Inflammatory macrophage treated with lipopolysaccharide for 4 hours (primary cell): ENCODE results near the gene CCDC27.

ENCODE experiments used
- DNase-seq: peaks from one replicate; pipeline ENCODE4 v3.0.0-alpha.2; 2020

The CCDC27 gene

DNA sequence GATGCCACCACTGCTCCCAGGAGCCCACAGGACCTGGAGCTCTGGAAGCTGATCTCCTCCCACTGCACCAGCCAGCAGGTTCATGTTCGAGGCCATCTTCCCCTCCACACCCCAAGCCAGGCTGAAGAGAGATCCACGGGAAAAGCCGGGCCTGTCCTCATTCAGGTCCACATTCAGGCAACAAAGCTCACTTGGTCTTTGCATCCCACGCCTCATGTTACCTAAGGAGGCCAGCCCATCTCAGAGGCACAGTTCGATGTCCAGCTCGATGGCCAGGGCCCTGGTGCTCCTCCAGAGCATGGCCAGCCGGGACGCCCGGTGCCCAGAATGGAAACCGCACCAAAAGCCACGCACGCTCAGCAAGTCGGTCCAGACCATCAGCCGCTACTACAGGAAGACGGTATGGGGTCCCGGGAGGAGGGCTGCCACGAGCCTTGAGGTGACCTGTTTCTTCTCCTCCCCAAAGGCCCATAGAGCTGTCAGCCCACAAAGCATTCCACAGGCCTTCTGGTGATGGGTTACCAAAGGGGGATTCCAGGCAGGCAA lies at the start of gene CCDC27:
CCDC27 (plus strand) TSS at position 51 of the 546 bp plus-strand sequence; CDS start at position 83, 32 bp downstream.
- no peak for DNase-seq

DNA sequence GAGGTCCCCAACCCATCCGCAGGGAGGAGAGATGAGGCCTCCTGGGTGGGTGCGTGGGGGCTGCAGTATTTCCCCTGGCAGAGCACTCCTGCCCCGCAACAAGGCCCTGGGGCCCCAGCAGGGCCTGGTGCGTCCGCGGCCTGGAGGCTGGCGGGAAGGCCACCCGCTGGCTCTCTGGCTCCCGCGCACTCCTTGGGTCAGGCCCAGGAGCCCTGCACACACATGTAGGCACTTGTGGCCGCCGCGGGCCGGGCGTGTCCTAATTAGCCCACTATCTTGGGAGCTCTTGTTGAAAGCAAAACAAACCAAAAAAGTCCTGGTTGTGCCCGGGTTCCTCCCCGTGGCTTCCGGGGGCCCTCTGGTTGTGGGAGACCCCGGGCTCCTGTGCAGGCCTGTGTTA lies 49.7 kb upstream of the CCDC27 start:
- DNase-seq = no peak

DNA sequence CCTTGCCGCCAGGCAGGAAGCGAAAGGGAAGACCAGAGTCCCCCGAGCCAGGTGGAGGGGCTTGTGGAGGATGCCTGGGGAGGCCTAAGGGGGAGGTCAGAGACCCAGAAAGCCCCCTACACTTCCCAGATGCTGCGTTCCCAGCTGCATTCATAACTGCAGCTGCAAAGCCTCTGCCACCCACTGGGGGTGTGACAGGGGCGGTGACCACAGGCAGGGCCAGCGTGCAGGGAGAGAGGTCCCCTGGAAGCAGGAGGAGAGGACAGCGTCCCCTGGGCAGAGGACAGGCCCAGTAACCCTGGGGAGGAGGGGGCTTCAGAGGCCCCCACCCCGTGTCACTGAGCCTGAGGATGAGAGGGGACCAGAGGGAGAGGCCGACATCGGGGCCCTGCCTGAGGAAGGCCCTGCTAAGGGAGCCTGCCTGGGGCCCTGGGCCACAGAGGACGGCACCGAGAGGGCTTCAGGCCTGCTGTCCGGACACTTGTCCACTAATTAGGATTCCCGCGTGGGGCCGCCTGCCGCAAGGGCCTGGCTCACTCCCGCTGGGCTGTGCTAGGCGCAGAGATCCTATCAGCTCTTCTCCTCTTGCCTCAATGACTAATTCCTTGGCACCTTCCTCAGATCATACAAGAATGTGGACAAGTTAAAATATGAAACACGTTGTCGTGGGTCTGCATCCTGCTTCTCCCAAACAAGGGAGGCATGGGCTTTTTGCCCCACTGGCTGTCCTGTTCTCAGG lies 49.1 kb upstream of the CCDC27 start:
- DNase-seq = no peak

DNA sequence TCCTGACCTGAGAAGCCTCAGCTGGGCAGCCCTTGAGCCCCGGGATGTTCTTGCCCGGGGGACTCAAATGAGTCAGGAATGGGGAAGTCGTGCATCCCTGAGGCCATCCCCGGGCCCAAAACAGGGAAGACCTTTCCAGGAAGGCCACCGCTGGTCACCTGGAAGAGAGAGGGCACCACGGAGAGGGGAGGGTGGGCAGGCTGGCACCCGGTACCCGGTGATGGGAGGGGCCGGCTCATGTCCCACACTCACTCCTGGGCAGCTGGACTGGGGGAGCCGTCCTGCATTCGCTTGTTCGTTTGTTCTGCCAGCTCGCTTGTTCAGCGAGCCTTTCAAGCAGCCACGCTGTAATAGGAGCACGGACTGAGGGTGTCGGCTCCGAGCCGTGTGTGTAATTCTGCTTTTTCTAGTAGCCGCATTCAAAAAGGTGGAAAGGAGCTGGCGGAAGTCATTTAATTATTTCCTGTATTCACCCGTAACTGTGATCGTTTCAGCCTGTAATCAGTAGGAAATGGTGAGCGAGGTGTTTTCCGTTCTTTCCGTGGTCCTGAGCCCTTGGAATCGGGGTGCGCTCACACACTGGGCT lies 48.4 kb upstream of the CCDC27 start:
- DNase-seq = no peak

DNA sequence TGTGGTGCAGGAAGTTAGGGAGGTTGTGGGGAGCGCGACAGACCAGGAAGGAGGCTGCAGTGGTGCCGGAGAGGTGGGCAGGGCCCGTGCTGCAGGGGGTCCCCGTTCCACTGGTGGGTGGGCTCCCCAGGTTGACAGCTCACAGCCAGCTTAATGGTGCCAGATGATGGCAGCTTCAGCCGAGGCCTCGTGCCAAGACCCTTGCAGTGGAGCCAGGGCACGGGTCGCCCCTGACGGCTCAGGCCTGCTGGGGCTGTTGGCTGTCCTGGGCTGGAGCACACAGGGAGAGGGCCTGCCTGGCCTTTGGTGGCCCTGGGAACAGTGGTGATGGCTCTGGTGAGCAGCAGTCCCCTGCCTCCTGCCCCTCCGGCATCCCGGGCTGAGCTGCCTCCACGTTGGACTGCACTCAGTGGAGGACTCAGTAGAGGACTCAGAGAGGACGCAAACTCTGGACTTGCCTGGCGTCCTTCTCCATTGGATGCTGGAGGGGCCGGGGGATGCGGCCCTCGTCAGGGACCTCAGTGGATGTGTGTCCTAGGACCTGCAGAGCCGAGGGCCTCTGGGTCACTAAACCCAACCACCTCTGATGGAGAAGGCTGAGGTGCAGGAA lies 46.8 kb upstream of the CCDC27 start:
- no peak for DNase-seq

DNA sequence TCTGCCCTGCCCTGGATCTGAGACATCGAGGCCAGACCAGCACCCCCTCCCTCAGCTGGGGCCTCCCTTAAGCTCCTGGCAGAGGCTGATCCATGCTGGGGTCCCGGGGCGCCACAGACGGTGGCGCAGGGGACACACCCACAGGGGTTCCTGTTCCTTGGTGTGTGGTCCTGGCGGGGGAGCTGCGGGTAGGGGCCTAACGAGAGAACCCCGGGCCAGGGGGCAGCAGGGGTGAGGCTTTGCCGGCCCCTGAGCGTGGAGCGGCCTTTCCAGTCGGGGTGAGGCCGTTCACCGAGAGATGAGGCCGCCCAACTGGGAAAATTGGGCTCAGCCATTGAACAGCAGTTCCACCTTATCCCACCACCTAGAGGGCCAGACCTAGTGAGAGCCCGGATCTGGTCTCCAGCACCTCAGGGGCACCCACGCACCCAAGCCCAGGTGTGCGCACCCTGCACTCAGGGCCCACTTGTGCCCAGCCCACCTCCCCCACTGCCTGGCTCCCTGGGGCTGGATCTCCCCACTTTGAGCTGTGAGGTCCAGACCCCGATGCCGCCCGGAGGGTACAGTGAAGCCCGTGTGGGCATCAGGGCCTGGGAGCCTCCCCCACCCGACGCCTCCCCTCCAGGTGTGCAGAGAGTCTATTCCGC lies 45.5 kb upstream of the CCDC27 start:
- no peak for DNase-seq

DNA sequence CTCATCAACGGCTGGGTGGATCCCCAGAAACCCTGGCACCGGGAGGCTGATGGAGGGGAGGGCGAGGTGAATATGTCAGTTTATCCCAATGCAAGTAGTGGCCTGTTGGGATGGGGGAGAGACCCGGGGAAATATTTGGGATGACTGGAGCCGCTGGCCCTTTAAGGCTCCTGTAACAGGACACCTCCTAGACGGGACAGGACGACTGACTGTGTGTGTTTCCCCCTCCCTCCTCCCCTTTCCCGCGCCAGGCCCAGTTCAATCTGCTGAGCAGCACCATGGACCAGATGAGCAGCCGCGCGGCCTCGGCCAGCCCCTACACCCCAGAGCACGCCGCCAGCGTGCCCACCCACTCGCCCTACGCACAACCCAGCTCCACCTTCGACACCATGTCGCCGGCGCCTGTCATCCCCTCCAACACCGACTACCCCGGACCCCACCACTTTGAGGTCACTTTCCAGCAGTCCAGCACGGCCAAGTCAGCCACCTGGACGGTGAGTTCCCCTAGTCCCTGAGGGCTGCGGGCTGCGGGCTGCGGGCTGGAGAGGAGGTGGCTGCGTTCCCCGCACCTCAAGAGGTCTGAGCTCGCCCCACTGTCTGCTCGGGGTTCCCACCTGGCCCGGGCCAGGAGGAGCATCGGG lies 44.8 kb upstream of the CCDC27 start:
- DNase-seq = no peak

DNA sequence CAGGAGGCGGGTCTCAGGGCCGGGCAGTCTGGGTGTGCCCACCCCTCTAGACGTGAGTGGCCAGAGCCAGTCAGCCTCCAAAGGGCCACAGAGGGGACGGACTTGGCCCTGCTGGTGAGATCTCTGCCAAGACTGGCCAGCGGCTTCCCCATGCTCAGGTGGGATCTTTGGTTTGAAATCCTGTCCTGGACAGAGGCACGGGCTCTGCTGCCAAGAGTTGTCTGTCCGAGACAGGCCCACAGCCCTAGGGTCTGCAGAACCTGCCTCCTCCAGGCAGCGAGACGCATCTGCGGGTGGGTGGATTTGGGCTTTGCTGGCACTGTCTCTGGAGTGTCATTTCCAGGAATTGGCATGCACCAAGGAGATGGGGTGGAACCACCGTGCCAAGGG lies 44.3 kb upstream of the CCDC27 start:
- no peak for DNase-seq

DNA sequence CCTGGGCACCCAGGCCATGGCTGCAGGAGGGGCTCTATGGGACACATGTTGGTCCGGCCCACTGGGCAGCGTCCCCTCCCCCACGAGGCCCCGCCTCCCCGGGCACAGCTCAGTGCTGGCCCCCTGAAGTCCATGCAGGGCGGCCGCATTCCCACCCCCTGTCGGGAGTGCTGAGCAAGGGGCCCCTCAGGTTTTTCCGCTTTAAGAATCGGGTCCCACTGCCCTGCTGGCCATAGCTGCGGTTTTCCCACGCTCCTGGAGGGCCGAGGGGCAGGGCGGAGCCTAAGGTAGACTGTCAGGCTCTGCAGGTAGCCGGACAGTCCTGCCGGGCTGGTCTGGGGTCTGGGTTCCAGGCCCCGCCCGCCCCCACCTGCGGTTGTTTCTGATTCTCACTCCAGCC lies 43.5 kb upstream of the CCDC27 start:
- DNase-seq = no peak

DNA sequence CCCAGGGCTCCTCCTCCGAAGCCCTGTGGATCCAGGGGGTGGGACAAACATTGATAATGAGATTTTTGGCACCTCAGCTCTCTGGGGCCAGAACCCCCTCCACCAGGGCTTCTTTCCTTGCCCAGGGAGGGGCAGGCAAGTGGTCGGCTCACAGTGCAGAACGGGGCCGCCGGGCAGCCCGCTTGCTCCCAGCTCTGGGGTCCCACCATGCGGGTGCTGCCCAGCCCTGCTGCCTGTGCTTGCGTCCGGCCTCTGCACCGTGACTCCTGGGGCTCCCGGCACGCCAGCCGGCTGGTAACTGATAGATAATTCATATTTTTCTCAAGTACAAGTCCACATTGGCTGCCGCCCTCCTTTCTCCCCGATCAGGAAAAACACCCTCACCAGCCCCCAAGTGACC lies 42.0 kb upstream of the CCDC27 start:
- no peak for DNase-seq

DNA sequence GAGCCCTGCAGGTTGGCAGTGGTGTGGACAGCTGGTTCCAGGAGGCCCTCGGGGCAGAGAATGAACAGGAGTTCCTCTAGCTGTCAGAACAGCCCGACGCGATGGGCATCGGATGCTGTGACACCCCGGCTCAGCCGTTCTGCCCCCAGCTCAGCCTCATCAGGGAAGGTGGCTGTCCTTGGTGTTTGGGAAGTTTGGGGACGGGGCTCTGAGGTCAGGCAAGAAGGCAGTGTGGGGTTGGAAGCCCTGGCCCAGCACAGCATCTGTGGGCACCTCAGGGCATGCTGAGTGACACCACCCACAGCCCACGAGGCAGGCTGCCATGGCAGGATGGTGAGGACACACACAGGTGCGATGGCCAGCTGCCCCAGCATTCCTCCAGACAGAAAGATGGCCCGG lies 40.9 kb upstream of the CCDC27 start:
- DNase-seq = no peak

DNA sequence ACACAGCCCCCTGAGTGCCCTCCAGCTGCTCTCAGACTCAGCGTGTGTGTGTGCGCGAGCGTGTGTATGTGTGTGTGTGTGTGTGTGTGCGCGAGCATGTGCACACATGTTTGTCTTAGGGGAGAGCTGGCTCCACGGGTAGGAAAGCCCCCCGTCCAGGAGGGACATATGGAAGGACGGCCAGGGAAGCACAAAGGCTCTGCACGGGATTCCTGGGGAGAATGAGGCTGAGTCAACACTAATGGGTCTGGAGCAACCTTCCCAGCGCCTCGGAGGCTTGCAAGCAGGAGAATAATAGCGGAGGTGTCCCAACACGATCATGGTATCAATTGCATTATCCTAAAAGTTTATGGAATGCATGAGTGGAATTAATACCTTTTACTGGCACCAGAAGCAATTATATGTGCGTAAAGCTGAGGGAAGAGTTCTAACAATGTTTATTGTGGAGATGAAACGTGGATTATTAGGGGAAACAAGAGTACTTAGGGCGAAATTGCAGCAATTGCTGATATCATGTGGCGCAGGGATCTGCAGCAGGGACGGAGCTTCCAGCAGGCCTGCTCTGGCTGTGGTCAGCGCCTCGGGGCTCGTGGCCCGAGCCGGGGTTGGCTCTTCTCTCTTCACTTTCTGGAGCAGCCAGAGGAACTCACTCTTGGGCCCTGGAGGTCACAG lies 40.3 kb upstream of the CCDC27 start:
- no peak for DNase-seq

DNA sequence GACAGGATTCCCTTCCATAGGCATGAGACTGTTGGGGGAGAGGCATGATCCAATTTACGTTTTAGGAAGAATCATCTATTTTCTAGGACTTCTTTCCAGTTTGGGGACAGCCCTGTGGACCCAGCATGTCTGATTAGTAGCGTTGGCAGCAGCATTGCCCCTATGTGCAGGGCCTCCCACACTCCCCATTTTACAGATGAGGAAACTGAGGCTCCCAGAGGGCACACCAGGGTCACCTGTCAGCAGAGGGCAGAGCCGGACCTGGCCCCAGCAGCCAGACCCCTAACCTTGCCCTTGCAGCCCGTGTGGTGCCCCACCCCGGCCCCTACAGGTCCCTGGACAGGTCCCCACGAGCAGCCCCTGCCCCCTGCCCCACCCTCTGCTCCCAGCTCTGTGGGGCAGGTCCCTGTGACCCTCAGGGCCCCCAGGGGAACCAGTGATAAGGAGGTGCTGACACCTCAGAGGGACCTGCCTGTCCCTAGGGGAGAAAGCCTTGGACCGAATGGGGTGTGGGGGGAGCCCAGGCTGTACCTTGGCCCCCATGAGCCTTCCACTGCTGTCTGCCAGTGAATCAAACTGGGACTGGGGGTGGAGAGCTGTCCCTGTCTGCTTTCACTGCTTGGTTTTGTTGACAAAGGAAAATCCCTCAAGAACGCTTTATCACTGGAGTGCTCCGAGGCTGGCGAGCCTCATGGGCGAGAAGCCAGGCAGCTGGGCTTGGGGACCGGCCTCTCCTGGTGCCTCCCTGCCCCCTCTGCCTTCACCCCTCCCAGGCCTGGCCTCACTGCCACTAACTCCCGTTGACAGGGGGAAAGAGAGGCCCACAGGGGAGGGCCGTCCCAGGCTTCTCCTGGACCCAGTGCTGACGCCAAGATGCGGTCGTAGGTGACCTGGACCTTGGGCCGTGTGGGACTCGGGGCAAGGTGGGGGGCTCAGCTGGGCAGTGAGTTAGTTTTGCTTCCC lies 39.4 kb upstream of the CCDC27 start:
- no peak for DNase-seq

DNA sequence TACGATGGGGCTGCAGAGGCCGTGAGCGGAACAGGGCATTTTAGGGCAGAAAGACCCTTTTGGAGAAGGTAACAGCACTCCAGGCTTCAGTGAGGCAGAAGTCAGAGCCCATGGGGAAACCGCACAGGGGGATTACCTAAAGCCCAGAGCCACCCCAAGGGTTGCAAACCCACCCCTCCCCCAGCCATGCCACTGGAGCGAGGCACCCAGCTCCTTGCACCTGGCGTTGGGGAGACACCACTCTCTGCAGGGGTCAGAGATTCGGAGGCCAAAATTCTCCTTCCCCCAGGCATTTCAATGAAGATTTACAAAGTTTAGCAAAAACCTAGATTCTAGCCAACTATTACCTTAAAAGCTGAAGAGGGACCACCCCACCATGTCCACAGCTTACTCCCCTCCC lies 38.4 kb upstream of the CCDC27 start:
- DNase-seq = no peak

DNA sequence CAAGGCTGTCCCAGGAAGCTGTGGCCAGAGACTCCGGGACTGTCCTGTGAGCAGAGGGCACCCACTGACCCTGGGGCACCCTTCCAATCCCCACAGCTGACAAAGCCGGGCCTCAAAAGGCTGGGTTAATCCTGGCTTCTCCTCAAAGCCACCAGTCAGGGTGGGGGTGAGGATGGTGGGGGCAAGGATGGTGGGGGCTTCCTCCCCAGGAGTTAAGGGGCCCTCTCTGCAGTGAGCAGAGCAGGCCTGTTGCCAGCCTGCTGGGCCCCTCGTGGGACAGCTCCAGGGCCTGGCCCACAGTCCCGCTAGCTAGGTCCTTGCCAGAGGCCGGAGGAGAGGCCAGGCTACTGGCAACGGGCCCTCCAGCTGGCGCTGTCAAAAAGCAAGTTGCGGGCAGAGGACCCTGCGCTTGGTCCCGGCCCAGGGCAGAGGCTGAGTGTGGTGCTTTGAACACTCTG lies 37.9 kb upstream of the CCDC27 start:
- no peak for DNase-seq

DNA sequence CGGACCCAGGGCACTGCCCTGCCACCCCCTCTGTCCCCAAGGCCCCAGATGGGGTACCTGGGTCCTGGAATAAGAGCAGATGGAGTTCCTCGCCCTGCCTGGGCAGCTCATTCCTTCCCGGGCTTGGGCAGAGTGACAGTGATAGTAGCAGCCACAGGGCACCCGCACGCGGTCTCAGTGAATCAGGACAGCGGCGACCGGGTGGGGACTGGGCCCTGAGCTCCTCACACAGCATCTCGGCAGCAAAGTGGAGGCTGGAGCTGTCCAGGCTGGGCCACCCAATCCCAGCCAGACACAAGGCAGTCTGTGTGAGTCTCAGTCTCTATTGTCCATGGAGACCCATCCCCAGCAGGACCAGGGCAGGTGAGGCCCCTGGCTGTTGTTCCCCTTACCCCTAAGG lies 37.4 kb upstream of the CCDC27 start:
- no peak for DNase-seq

DNA sequence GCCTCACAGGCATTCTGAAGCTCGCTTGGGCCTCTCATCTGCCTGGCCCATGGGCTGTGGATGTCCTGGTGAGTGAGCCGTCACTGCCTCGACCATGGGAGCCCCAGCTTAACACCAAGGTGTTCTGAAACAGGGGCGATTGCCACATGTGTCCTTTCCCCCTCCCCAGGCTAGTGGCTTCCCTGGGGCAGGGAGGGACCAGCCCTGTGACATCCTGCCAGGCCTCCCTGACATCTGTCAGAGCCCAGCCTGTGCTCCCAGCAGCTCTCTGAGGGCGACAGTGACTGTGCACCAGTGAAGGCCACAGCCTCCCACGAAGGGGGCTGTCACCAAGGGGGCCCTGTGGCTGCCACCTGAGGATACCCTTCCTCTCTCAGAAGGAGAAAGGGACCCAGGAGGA lies 35.9 kb upstream of the CCDC27 start:
- no peak for DNase-seq

DNA sequence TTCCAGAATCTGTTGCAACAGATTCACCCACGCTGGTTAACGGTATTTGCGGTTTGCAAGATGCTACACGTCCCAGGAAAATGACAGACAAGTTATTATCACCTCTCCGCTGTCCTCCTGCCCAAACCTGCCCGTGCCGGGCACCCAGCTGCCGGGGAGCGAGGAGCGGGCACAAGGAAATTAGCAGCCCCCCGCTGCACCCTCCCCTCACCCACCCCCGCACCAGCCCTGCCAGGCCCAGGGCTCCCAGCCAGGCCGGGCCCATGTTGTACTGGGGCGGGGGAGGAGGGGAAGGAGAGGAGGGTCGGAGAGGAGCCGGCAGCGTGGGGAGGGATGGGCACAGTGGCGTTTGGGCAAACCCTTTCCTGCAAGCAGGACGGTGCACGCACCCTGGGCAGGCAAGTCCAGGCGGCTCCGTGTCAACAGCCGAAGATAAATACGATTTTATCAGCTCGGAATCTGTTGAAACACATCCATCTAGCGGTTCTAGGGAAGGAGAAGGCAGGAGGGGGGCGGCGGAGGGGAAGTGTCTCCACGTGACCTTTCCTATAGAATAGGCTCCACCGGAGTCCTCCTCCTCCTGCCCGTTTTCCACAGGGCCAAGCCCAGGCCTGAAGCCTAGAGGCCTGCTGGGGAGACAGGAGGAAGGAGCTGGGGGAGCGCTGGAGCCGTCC lies 35.1 kb upstream of the CCDC27 start:
- no peak for DNase-seq

DNA sequence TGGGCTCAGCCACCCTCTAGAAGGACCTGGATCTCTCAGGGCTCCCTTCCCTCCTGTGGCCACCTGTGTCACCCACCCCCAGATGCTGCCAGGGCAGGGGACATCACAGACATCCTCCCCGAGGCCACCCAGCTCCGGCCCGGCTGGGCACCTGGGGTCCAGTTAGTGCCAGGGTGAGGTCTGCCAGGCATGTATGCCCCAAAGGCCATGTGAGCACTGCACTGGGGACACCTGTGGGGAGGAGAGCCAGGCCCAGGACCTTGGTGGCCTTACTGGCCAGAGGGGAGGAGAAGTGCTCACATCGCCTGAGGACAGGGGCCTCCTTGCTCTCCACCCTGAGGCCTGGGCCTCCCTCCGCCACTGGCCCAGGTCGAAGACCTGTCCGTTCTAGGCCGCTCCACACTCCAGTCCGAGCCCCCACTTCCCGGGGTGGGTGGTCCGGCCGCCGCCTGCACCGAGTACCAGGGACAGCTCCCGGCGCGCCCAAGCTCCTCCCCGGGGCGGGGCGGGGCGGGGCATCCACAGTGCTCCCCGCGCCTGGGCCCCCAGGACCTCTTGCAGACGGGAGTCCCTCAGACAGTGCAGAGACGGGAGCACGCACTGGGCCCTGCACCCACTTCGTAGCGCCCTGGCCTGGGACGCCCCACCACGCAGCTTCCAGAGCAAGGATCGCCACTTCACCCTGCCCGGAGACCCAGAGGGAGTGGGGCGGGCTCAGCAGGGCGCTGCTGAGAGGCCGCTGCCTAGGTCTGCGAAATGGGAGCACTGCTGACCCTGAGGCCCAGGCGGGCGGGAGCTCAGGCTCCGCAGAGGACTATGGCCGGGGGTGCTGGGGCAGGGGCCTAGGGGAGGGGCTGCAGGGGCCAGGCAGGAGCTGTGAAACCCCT lies 34.3 kb upstream of the CCDC27 start:
- no peak for DNase-seq

DNA sequence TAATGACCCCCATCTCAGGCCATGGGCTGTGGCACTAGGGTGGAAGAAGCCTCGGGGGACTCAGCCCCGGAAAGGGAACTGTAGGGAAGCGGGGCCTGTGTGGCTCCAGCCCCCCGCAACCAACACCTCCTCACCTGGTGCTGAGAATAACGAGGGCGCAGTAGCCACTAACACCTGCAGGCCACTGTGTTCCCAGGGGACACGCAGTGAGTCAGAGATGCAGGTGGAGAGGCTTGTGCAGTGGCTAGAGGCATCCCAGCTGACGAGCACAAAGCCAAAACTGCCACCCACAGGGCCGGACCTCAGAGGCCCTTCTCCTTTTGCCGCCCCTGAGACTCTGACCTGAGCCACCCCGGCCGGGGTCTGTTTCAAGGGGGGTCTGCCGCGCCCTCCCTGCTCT lies 33.5 kb upstream of the CCDC27 start:
- DNase-seq = no peak
